ENCODE data around the gene MASTL. TPM values are rescaled to one million over a fixed set of nuclear protein-coding genes. Genes with fewer than 3 reads are reported as not detected.

Gene MASTL
- polyA plus RNA-seq, 3 donors = 0.65 to 4.9 (median 2.4) TPM

DNA sequence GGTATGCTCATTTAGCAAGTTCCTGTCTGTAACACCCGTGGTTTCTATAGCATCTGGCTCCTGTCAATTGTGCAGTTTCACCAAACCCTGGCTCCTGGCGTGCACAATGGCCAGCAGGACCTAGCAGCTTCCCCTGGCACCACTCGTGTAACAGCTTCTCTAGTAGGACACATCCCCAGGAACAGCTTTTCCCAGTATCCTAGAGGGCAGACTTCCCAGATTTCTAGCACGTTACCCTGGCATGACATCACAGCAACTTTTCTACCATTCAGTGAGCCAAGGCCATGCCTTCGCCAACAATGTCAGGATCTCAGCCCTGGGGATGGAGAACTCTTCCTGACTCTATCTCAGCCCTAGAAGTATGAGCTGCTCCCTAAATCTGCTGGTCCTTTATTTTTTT lies 7.5 kb upstream of the MASTL start:
- H3K36me3 Mint-ChIP-seq = peaks cover 53 to 64% of the 10 kb centered on the region in 2 donors

GRCh38 chr10:27150261-27150660 lies 4.9 kb upstream of the MASTL start:
- TF ChIP-seq, protein P1, sequence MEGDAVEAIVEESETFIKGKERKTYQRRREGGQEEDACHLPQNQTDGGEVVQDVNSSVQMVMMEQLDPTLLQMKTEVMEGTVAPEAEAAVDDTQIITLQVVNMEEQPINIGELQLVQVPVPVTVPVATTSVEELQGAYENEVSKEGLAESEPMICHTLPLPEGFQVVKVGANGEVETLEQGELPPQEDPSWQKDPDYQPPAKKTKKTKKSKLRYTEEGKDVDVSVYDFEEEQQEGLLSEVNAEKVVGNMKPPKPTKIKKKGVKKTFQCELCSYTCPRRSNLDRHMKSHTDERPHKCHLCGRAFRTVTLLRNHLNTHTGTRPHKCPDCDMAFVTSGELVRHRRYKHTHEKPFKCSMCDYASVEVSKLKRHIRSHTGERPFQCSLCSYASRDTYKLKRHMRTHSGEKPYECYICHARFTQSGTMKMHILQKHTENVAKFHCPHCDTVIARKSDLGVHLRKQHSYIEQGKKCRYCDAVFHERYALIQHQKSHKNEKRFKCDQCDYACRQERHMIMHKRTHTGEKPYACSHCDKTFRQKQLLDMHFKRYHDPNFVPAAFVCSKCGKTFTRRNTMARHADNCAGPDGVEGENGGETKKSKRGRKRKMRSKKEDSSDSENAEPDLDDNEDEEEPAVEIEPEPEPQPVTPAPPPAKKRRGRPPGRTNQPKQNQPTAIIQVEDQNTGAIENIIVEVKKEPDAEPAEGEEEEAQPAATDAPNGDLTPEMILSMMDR (IDR thresholded peaks at IDR 0.05) = no peak
- Mint-ChIP-seq H3K27me3 (ENCODE audit: low read depth in 3 of 3) (no peaks in the 10 kb centered on the region), H3K4me1 (peaks cover 25% of the 10 kb centered on the region), H3K4me3 (no peak overlapping the region), H3K9me3 (peaks cover 0 to 12% (median 0%) of the 10 kb centered on the region in 7 donors), H3K27ac (peak overlapping the region in 4 of 7 donors; percentile 27 to 76 (median 58)), H3K36me3 (peaks cover 33 to 42% of the 10 kb centered on the region in 2 donors)
- H3K9me3 ChIP-seq (replicated peaks in 1 of 2; ENCODE audit: control insufficient read depth in 1 of 2, insufficient read depth in 1 of 2, low read length in 2 of 2) = no peaks in the 10 kb centered on the region
- no peaks in the 10 kb centered on the region for H3K27me3 ChIP-seq (ENCODE audit: control insufficient read depth in 2 of 2, insufficient read depth in 2 of 2, low read length in 2 of 2)
- H3K9ac ChIP-seq (ENCODE audit: insufficient read depth, low read length, poor library complexity, severe bottlenecking) = no peak overlapping the region
- intact Hi-C loops (cut with micrococcal nuclease) = loop anchor here in 1 of 2 donors (5.0 kb wide), 1 partner anchor 48 kb away; the partner anchor contains the start of gene ANKRD26
- H3K4me1 ChIP-seq (ENCODE audit: control insufficient read depth in 1 of 2, insufficient read depth in 2 of 2, low read length in 2 of 2) = peaks cover 8 to 15% of the 10 kb centered on the region in 2 donors
- no peak overlapping the region for H2AFZ ChIP-seq (ENCODE audit: insufficient read depth, low read depth, low read length, poor library complexity, severe bottlenecking)
- H3K4me3 ChIP-seq (replicated peaks in 1 of 3; ENCODE audit: low read depth in 2 of 3, low read length in 3 of 3) = no peak overlapping the region
- no peak for DNase-seq
- no CpG with 5 or more reads among the region's 1 CpG for WGBS (ENCODE audit: insufficient coverage)
- peaks cover 33 to 46% of the 10 kb centered on the region in 2 donors for H3K36me3 ChIP-seq (replicated peaks in 1 of 2; ENCODE audit: control insufficient read depth in 1 of 2, insufficient read depth in 2 of 2, low read length in 2 of 2)
- H3K79me2 ChIP-seq (ENCODE audit: insufficient read depth, low read length) = peaks cover 89% of the 10 kb centered on the region
- H4K20me1 ChIP-seq (ENCODE audit: insufficient read depth, low read length) = peaks cover 67% of the 10 kb centered on the region
- no peak overlapping the region for H3K27ac ChIP-seq (ENCODE audit: low read depth in 1 of 2, low read length in 2 of 2)
- no peak overlapping the region for H3K4me2 ChIP-seq (replicated peaks; ENCODE audit: extremely low read depth, low read length, poor library complexity, severe bottlenecking)

More for the DNA sequence above, 7.5 kb upstream of the MASTL start:
- H3K27me3 Mint-ChIP-seq (ENCODE audit: low read depth in 3 of 3) = no peaks in the 10 kb centered on the region
- peaks cover 0 to 2% (median 0%) of the 10 kb centered on the region in 7 donors for H3K9me3 Mint-ChIP-seq
- TF ChIP-seq, protein P1 (IDR thresholded peaks at IDR 0.05) = no peak
- peak overlapping the region in 3 of 7 donors; percentile 19 to 66 (median 47) for H3K27ac Mint-ChIP-seq
- H3K4me3 ChIP-seq (replicated peaks in 1 of 3; ENCODE audit: low read depth in 2 of 3, low read length in 3 of 3) = no peak overlapping the region
- H3K36me3 ChIP-seq (replicated peaks in 1 of 2; ENCODE audit: control insufficient read depth in 1 of 2, insufficient read depth in 2 of 2, low read length in 2 of 2) = peaks cover 53 to 72% of the 10 kb centered on the region in 2 donors
- peaks cover 80% of the 10 kb centered on the region for H4K20me1 ChIP-seq (ENCODE audit: insufficient read depth, low read length)
- H3K9me3 ChIP-seq (replicated peaks in 1 of 2; ENCODE audit: control insufficient read depth in 1 of 2, insufficient read depth in 1 of 2, low read length in 2 of 2) = no peaks in the 10 kb centered on the region
- H3K27me3 ChIP-seq (ENCODE audit: control insufficient read depth in 2 of 2, insufficient read depth in 2 of 2, low read length in 2 of 2) = no peaks in the 10 kb centered on the region
- intact Hi-C loops (cut with micrococcal nuclease) = no loop called here
- H3K79me2 ChIP-seq (ENCODE audit: insufficient read depth, low read length) = peaks cover 84% of the 10 kb centered on the region
- H3K4me1 Mint-ChIP-seq = peaks cover 9% of the 10 kb centered on the region
- peak overlapping the region in 1 of 2 donors; percentile 47 for H3K27ac ChIP-seq (ENCODE audit: low read depth in 1 of 2, low read length in 2 of 2)
- no peak for DNase-seq
- H3K9ac ChIP-seq (ENCODE audit: insufficient read depth, low read length, poor library complexity, severe bottlenecking) = no peak overlapping the region
- no peak overlapping the region for H3K4me3 Mint-ChIP-seq
- H3K4me2 ChIP-seq (replicated peaks; ENCODE audit: extremely low read depth, low read length, poor library complexity, severe bottlenecking) = no peak overlapping the region
- WGBS (ENCODE audit: insufficient coverage) = 34% methylated on average over 4 of the region's 5 CpGs
- peaks cover 3 to 6% of the 10 kb centered on the region in 2 donors for H3K4me1 ChIP-seq (ENCODE audit: control insufficient read depth in 1 of 2, insufficient read depth in 2 of 2, low read length in 2 of 2)
- no peak overlapping the region for H2AFZ ChIP-seq (ENCODE audit: insufficient read depth, low read depth, low read length, poor library complexity, severe bottlenecking)

Measured in CD14-positive monocyte (primary cell).